ENCODE results near the gene KHSRP. TPM values are rescaled to one million over a fixed set of nuclear protein-coding genes. Genes with fewer than 3 reads are reported as not detected.
A peak's percentile ranks its signal among the peaks of the same experiment; 100 is the strongest.

Gene KHSRP
- total and polyA plus RNA-seq, 4 donors = 68.3 to 317 (median 198) TPM

DNA sequence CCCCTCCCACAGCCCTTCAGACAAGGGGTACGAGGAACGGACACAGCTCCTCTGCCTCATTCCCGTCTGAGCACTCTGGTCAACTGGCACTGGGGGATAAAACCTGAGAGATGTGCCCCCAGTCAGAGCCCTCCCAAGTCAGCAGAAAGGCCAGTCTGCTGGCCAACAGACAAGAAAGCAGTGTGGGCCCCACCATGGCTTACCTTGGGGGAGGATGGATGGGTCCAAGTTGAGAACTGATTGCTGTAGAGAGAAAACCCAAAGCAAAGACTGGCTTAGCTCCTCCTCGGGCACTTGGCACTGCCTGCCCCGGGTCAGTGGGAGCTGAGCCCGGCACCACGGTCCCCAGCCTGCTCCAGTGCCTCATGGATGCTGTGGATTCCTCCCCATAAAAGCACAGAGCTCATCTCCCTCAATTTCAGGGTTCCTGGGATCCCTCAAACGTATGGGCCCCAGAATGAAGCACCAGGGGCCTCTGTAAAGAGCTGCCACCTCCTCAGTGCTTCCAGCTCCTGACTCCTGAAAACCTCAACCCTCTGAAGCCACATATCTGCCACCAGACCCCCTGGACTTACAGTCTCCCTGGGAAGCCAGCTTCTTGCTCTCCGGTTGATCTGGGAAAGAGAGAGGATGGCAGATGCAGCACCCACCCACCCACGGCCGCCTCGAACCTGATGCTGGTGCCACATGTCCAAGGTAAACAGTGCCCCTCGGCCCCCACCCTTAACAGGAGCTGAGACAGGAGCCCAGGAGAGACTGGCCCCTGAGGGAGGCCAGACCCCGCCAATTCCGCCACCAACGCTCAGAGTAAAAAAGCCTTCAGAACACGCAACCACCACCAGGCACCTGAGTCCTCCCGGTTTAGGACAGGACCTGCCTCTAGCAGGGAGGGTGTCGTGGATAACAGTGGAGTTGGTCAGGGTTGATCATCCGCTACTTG lies 3.3 kb downstream of the KHSRP start:
- no peaks in the 10 kb centered on the region for H3K9me3 ChIP-seq (ENCODE audit: control insufficient read depth, insufficient read depth, low read length)
- WGBS (ENCODE audit: insufficient coverage) = 88% methylated on average over 13 of the region's 20 CpGs
- no peak overlapping the region for H3K4me3 ChIP-seq (ENCODE audit: low read depth, low read length)
- peaks cover 42% of the 10 kb centered on the region for H3K4me1 ChIP-seq (ENCODE audit: control insufficient read depth, insufficient read depth, low read length)
- H3K27me3 ChIP-seq (ENCODE audit: control insufficient read depth, insufficient read depth, low read length) = no peaks in the 10 kb centered on the region
- no peak for DNase-seq (ENCODE audit: low read depth in 4 of 6, low spot score in 6 of 6)
- no peak overlapping the region for H3K27ac ChIP-seq (ENCODE audit: low read depth, low read length)
- H3K36me3 ChIP-seq (ENCODE audit: control insufficient read depth, insufficient read depth, low read length) = peaks cover 62% of the 10 kb centered on the region

DNA sequence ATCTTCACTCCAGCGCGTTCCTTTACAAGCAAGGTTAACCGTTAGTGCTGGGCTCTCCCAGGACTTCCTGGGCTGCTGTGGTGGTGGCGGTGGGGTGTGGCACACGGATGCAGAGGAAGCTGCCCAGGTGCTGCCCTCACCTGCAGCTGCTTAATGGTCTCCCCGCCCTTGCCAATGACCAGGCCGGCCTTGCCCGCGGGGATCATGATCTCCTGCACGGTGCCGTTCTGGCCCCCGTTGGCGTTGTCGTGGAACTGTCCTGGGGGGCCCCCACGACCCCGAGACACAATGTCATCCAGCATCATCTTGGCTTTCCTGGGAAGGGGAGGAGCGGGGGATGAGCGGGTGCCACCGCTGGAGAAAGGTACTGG lies 6.1 kb downstream of the KHSRP start:
- Histone ChIP-seq H3K4me3 (ENCODE audit: low read depth, low read length) (no peak overlapping the region), H3K36me3 (ENCODE audit: control insufficient read depth, insufficient read depth, low read length) (peaks cover 86% of the 10 kb centered on the region), H3K27ac (ENCODE audit: low read depth, low read length) (no peak overlapping the region), H3K4me1 (ENCODE audit: control insufficient read depth, insufficient read depth, low read length) (peaks cover 29% of the 10 kb centered on the region), H3K9me3 (ENCODE audit: control insufficient read depth, insufficient read depth, low read length) (no peaks in the 10 kb centered on the region), H3K27me3 (ENCODE audit: control insufficient read depth, insufficient read depth, low read length) (no peaks in the 10 kb centered on the region)
- 94% methylated on average over 19 of the region's 19 CpGs for WGBS (ENCODE audit: insufficient coverage)
- no peak for DNase-seq (ENCODE audit: low read depth in 4 of 6, low spot score in 6 of 6)

DNA sequence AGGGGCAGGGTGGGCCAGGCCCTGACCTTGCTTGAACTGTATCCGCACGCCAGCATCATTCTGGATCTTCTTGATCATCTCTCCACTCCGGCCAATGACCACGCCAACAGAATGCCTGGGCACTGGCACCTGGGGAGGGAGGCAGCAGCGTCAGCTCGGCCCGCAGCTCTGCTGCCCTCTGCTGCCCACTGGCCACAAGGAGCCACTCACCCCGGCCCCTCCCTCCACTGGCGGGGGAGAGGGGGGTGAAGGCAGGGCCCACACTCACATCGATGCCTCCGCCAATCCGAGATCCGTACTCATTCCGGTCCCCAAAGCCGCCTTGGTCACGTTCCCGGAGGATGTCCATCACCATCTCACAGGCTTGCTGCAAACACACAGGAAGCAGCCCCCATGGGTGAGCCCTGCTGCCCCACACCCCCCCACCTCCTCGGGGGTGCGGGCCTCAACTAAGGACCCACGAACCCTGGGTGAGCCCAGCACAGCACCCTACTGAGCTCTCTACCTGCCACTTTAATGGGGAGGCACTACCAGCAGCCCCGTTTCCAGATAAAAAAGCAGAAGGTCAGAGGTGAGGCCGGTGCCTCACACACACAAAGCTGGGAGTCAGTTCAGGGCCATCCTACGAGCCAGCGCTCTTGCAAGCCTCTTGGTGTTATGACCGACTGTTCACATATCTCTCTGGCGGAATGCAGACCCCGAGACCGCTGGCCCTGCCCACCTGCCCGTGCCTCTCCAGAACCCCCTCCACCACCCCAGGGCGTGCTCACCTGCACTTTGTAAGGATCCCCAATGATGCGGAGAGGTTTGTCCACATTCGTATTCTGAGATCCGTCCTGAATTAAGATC lies 6.7 kb downstream of the KHSRP start:
- Histone ChIP-seq H3K4me3 (ENCODE audit: low read depth, low read length) (no peak overlapping the region), H3K4me1 (ENCODE audit: control insufficient read depth, insufficient read depth, low read length) (peaks cover 23% of the 10 kb centered on the region), H3K27ac (ENCODE audit: low read depth, low read length) (no peak overlapping the region), H3K9me3 (ENCODE audit: control insufficient read depth, insufficient read depth, low read length) (no peaks in the 10 kb centered on the region), H3K27me3 (ENCODE audit: control insufficient read depth, insufficient read depth, low read length) (no peaks in the 10 kb centered on the region), H3K36me3 (ENCODE audit: control insufficient read depth, insufficient read depth, low read length) (peaks cover 90% of the 10 kb centered on the region)
- WGBS (ENCODE audit: insufficient coverage) = 76% methylated on average over 30 of the region's 33 CpGs
- DNase-seq (ENCODE audit: low read depth in 4 of 6, low spot score in 6 of 6) = peak in 2 of 6 donors; percentile 12 to 28

DNA sequence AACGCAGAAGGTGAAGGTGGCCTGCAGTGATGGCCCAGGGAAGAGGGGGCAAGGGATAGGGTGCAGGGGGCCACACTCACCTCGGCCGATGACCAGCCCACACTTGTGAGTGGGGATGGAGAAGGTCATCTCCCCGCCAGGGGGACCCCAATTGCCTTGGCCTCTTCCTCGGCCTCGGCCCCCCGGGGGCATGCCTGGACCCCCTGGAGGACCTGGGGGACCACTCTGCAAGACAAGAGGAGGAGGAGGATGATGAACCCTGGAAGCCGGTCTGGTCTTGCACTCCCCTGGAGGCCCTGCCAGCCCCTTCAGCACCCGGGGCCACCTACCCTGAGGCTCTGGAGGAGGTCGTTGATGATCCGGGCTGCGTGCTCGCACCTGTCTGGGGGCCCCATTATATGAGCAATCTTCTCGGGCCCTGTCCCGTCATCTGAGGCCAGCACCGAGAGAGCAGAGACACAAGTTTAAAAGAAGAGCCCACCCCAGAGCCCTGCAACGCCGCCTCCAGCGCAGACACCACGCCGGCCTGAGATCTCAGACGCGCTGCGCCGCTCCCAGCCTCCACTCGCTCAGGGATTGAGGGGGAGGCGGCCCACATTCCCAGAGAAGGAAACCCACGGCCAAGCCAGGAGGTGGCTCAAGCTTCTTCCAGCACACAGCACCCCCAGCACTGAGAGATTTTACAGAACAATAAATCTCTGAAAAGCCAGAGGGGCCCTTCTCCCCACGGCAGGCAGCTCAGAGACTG lies 7.8 kb downstream of the KHSRP start:
- H3K4me1 ChIP-seq (ENCODE audit: control insufficient read depth, insufficient read depth, low read length) = peaks cover 19% of the 10 kb centered on the region
- H3K36me3 ChIP-seq (ENCODE audit: control insufficient read depth, insufficient read depth, low read length) = peaks cover 94% of the 10 kb centered on the region
- no peaks in the 10 kb centered on the region for H3K9me3 ChIP-seq (ENCODE audit: control insufficient read depth, insufficient read depth, low read length)
- H3K27ac ChIP-seq (ENCODE audit: low read depth, low read length) = no peak overlapping the region
- 90% methylated on average over 26 of the region's 29 CpGs for WGBS (ENCODE audit: insufficient coverage)
- H3K4me3 ChIP-seq (ENCODE audit: low read depth, low read length) = no peak overlapping the region
- no peaks in the 10 kb centered on the region for H3K27me3 ChIP-seq (ENCODE audit: control insufficient read depth, insufficient read depth, low read length)
- no peak for DNase-seq (ENCODE audit: low read depth in 4 of 6, low spot score in 6 of 6)

DNA sequence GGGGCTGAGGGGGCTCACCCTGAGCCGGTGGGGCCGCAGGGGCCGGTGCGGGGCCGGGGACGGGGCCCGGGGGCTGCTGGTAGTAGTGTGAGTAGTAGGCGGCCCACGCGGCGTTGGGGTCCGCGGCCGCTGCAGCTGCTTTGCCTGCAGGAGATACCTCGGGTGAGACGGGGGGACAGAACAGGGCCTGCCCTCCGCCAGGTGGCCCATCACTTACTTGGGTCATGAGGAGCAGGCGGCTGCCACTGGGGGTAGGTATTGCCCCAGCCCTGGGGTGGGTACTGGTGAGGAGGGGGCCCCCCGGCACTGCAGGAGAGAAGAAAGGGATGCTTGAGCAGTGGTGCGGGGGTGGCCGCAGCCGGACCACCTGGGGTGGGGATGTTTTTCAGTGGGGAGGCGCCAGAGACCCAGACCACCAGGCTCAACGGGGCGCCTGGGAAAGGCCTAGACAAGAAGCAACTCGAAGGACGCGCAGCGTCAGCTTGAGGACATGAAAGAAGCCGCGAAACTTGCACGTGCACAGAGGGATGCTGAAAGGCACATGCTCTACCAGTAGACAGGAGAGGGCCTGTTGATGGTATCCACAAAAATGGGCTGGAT lies 8.9 kb downstream of the KHSRP start:
- Histone ChIP-seq H3K36me3 (ENCODE audit: control insufficient read depth, insufficient read depth, low read length) (peaks cover 87% of the 10 kb centered on the region), H3K9me3 (ENCODE audit: control insufficient read depth, insufficient read depth, low read length) (no peaks in the 10 kb centered on the region), H3K27ac (ENCODE audit: low read depth, low read length) (no peak overlapping the region), H3K27me3 (ENCODE audit: control insufficient read depth, insufficient read depth, low read length) (no peaks in the 10 kb centered on the region), H3K4me3 (ENCODE audit: low read depth, low read length) (no peak overlapping the region), H3K4me1 (ENCODE audit: control insufficient read depth, insufficient read depth, low read length) (peaks cover 14% of the 10 kb centered on the region)
- DNase-seq (ENCODE audit: low read depth in 4 of 6, low spot score in 6 of 6) = no peak
- WGBS (ENCODE audit: insufficient coverage) = 92% methylated on average over 26 of the region's 32 CpGs

DNA sequence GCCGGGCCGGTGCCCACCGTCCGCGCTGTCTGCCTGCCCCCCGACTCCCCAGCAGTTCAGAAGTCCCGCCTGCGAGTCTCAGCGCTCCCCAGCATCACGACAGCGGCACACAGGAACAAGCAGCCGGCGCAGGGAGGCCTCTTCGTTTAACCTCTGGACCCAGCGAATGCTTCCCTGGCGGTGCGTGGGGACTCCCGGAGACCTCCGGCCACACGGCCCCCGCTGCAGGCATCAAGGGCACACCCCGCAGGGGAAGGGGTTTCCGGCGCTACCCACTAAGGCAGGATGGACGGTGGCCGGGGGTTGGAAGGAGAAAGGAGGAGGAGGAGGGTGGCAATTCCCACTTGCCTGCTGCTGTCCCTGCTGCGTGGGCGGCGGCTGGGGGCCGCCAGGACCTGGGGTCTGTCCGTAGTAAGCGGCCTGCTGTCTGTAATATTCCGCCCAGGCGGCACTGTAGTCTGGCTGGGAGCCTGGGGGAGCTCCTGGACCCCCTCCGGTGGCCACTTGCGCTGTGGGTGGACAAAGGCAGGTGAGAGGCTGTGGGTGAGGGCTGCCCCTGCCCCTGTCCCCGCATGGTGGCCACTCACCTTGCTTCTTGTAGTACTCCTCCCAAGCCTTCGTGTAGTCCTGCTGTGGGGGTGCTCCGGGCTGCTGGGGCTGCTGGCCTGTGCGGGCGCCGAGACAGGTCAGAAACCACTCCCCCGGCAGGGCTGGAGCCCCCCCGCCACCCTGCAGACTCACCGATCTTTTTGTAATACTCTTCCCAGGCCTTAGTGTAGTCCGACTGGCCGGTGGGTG lies 9.6 kb downstream of the KHSRP start:
- 90% methylated on average over 46 of the region's 47 CpGs for WGBS (ENCODE audit: insufficient coverage)
- H3K9me3 ChIP-seq (ENCODE audit: control insufficient read depth, insufficient read depth, low read length) = no peaks in the 10 kb centered on the region
- no peak overlapping the region for H3K4me3 ChIP-seq (ENCODE audit: low read depth, low read length)
- DNase-seq (ENCODE audit: low read depth in 4 of 6, low spot score in 6 of 6) = no peak
- H3K4me1 ChIP-seq (ENCODE audit: control insufficient read depth, insufficient read depth, low read length) = peaks cover 14% of the 10 kb centered on the region
- H3K27ac ChIP-seq (ENCODE audit: low read depth, low read length) = no peak overlapping the region
- H3K36me3 ChIP-seq (ENCODE audit: control insufficient read depth, insufficient read depth, low read length) = peaks cover 80% of the 10 kb centered on the region
- H3K27me3 ChIP-seq (ENCODE audit: control insufficient read depth, insufficient read depth, low read length) = no peaks in the 10 kb centered on the region

DNA sequence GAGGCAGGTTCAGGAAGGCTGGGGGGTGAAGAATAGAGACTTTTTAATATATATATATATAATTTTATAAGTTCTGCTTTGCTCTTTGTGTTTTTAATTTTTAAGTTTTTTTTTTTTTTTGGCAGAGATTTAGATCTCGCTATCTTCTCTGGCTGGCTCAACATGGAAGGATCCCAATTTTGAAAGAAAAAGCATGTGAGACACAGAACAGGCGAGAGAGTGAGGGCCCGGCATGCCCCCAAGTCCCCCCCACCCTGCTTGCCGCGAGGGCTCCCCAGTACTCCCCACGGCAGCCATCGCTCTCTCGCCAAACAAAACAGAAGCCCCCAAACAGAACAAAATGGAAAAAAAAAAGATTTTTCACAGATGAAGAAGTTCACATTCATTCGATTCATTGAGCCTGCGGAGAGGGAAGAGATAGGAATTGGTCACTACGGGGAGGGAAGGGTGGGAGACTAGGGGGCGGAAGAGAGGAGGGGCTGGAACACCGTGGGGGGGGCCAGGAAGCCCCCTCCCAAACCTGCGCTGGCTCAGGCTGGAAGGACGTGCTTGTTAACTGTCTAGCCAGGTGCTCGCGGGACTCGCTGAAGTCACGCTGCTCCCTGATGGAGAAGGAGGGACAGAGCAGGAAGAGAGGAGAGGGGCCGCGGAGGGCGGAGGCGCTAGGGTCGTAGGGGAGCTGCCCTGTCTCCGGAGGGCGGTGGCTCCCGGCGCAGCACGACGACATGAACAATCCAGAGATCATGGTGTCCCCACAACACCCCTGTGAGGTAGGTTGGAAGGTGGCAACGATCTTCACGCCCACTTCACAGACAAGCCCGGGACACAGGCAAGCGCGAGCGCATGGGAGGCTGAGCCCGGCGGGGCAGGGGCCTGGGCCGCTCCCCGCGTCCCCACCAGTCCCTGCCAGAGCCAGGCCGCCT lies 10.6 kb downstream of the KHSRP start:
- Histone ChIP-seq H3K27ac (ENCODE audit: low read depth, low read length) (no peak overlapping the region), H3K4me3 (ENCODE audit: low read depth, low read length) (no peak overlapping the region), H3K9me3 (ENCODE audit: control insufficient read depth, insufficient read depth, low read length) (no peaks in the 10 kb centered on the region), H3K4me1 (ENCODE audit: control insufficient read depth, insufficient read depth, low read length) (peaks cover 14% of the 10 kb centered on the region), H3K27me3 (ENCODE audit: control insufficient read depth, insufficient read depth, low read length) (no peaks in the 10 kb centered on the region), H3K36me3 (ENCODE audit: control insufficient read depth, insufficient read depth, low read length) (peaks cover 70% of the 10 kb centered on the region)
- DNase-seq (ENCODE audit: low read depth in 4 of 6, low spot score in 6 of 6) = no peak
- WGBS (ENCODE audit: insufficient coverage) = 78% methylated on average over 34 of the region's 42 CpGs

DNA sequence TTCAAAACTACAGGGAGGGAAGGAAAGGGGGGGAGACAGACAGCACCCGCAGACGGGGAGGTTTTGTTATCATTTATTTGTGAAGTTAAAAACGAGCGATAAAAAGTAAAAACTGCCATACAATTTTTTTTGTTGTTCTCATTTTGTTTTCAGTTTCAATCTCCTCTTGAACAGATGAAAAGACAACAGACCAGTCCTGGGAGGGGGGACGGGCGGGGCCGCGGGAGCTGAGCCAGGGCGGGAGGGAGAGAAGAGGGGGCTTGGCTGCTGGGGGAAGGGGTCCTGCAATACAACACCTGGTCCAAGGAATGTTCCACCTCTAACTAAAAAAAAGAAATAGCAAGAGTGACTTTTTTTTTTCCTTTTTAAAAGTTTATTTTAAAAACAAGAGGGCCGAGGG lies 11.3 kb downstream of the KHSRP start:
- Histone ChIP-seq H3K36me3 (ENCODE audit: control insufficient read depth, insufficient read depth, low read length) (peaks cover 63% of the 10 kb centered on the region), H3K4me1 (ENCODE audit: control insufficient read depth, insufficient read depth, low read length) (peaks cover 13% of the 10 kb centered on the region), H3K9me3 (ENCODE audit: control insufficient read depth, insufficient read depth, low read length) (no peaks in the 10 kb centered on the region), H3K27me3 (ENCODE audit: control insufficient read depth, insufficient read depth, low read length) (no peaks in the 10 kb centered on the region), H3K4me3 (ENCODE audit: low read depth, low read length) (no peak overlapping the region), H3K27ac (ENCODE audit: low read depth, low read length) (no peak overlapping the region)
- DNase-seq (ENCODE audit: low read depth in 4 of 6, low spot score in 6 of 6) = no peak
- no CpG with 5 or more reads among the region's 10 CpGs for WGBS (ENCODE audit: insufficient coverage)
